H9 (cell line): ENCODE results near the gene SRBD1. TPM values are rescaled to one million over a fixed set of nuclear protein-coding genes. Genes with fewer than 3 reads are reported as not detected.

Experiments
- DNase-seq: peaks from one replicate; pipeline ENCODE4 v3.0.0-alpha.2; 2017
- H2AFZ ChIP-seq: one replicate; pipeline ENCODE4 v1.6.1; 2013; ENCODE audit warnings: mild to moderate bottlenecking, low read length, control low read depth, moderate library complexity
- H2AK5ac ChIP-seq: 2 replicates; pipeline ENCODE4 v1.6.1; 2013; ENCODE audit warnings: low read length, control low read depth, mixed read lengths; ENCODE audit not compliant: insufficient read length
- H2BK120ac ChIP-seq: one replicate; pipeline ENCODE4 v1.6.1; 2013; ENCODE audit warnings: low read depth, mild to moderate bottlenecking, low read length, control low read depth, inconsistent platforms; ENCODE audit not compliant: poor library complexity, severe bottlenecking
- H2BK12ac ChIP-seq: 2 replicates; pipeline ENCODE4 v1.6.1; 2013; ENCODE audit warnings: low read length, control low read depth, mixed read lengths, low read depth; ENCODE audit not compliant: insufficient read length
- H2BK15ac ChIP-seq: 2 replicates; pipeline ENCODE4 v1.6.1; 2013; ENCODE audit warnings: low read depth, low read length, control low read depth
- H2BK20ac ChIP-seq: one replicate; pipeline ENCODE4 v1.6.1; 2013; ENCODE audit warnings: low read depth, mild to moderate bottlenecking, low read length, control low read depth, inconsistent platforms; ENCODE audit not compliant: poor library complexity, severe bottlenecking
- H2BK5ac ChIP-seq: 2 replicates; pipeline ENCODE4 v1.6.1; 2013; ENCODE audit warnings: low read length, control low read depth, mixed read lengths; ENCODE audit not compliant: insufficient read length
- H3K14ac ChIP-seq: 2 replicates; pipeline ENCODE4 v1.6.1; 2013; ENCODE audit warnings: low read length, control low read depth; ENCODE audit not compliant: insufficient read depth
- H3K18ac ChIP-seq: 2 replicates; pipeline ENCODE4 v1.6.1; 2013; ENCODE audit warnings: low read depth, mild to moderate bottlenecking, mixed read lengths, low read length, control low read depth; ENCODE audit not compliant: insufficient read length
- H3K23ac ChIP-seq: 2 replicates; pipeline ENCODE4 v1.6.1; 2013; ENCODE audit warnings: low read length, control low read depth, mixed read lengths, low read depth; ENCODE audit not compliant: insufficient read length
- H3K23me2 ChIP-seq: 2 replicates; pipeline ENCODE4 v1.6.1; 2013; ENCODE audit warnings: low read depth, mild to moderate bottlenecking, mixed read lengths, low read length, control low read depth; ENCODE audit not compliant: insufficient read length, poor library complexity, severe bottlenecking
- H3K27ac ChIP-seq: 2 replicates; pipeline ENCODE4 v1.5.1; 2013; ENCODE audit warnings: low read length, control low read depth, mixed read lengths, low read depth; ENCODE audit not compliant: insufficient read length
- H3K27me3 ChIP-seq: 2 replicates; pipeline ENCODE4 v1.6.1; 2013; ENCODE audit warnings: low read length, control low read depth, inconsistent platforms; ENCODE audit not compliant: insufficient read depth
- H3K4ac ChIP-seq: 2 replicates; pipeline ENCODE4 v1.6.1; 2013; ENCODE audit warnings: low read depth, mild to moderate bottlenecking, control low read depth, inconsistent platforms, low read length, moderate library complexity
- H3K4me1 ChIP-seq: 2 replicates; pipeline ENCODE4 v1.6.1; 2013; ENCODE audit warnings: low read length, control low read depth, inconsistent platforms; ENCODE audit not compliant: insufficient read depth
- H3K4me2 ChIP-seq: 2 replicates; pipeline ENCODE4 v1.6.1; 2013; ENCODE audit warnings: low read length, control low read depth, mixed read lengths; ENCODE audit not compliant: insufficient read length, insufficient read depth
- H3K56ac ChIP-seq: 2 replicates; pipeline ENCODE4 v1.6.1; 2013; ENCODE audit warnings: low read depth, mild to moderate bottlenecking, mixed read lengths, low read length, control low read depth; ENCODE audit not compliant: insufficient read length
- H3K79me1 ChIP-seq: 2 replicates; pipeline ENCODE4 v1.6.1; 2013; ENCODE audit warnings: low read depth, mild to moderate bottlenecking, moderate library complexity, low read length, control low read depth, inconsistent platforms; ENCODE audit not compliant: insufficient read depth, poor library complexity, severe bottlenecking
- H3K79me2 ChIP-seq: 2 replicates; pipeline ENCODE4 v1.6.1; 2013; ENCODE audit warnings: low read length, control low read depth, inconsistent platforms; ENCODE audit not compliant: insufficient read depth
- H3K9ac ChIP-seq: 2 replicates; pipeline ENCODE4 v1.6.1; 2013; ENCODE audit warnings: low read length, control low read depth, mixed read lengths; ENCODE audit not compliant: insufficient read length; ENCODE audit errors: extremely low read depth
- H3K9me3 ChIP-seq: one replicate; pipeline ENCODE4 v1.6.1; 2013; ENCODE audit warnings: low read depth, low read length, inconsistent platforms; ENCODE audit not compliant: control insufficient read depth
- H3T11ph ChIP-seq: one replicate; pipeline ENCODE4 v1.6.1; 2013; ENCODE audit warnings: mild to moderate bottlenecking, low read length, control low read depth, inconsistent platforms
- H4K20me1 ChIP-seq: one replicate; pipeline ENCODE4 v1.6.1; 2013; ENCODE audit not compliant: control insufficient read depth, insufficient read length, insufficient read depth
- H4K5ac ChIP-seq: 2 replicates; pipeline ENCODE4 v1.6.1; 2013; ENCODE audit warnings: low read depth, mild to moderate bottlenecking, mixed read lengths, low read length, control low read depth; ENCODE audit not compliant: insufficient read length
- H4K8ac ChIP-seq: replicated peaks from 2 replicates; pipeline ENCODE4 v1.6.1; 2013; ENCODE audit warnings: low read length, control low read depth, mixed read lengths, low read depth; ENCODE audit not compliant: insufficient read length
- H4K91ac ChIP-seq: 2 replicates; pipeline ENCODE4 v1.6.1; 2013; ENCODE audit warnings: low read depth, mild to moderate bottlenecking, moderate library complexity, mixed read lengths, low read length, control low read depth; ENCODE audit not compliant: insufficient read length
- H3K27ac Mint-ChIP-seq, 3 experiments: 2 replicates in 2 of 3; 3 replicates in 1 of 3; pipeline ENCODE4 v1.8.0; 2020 to 2021; ENCODE audit warnings: mixed read lengths in 3 of 3, mild to moderate bottlenecking in 1 of 3, moderate library complexity in 1 of 3
- H3K27me3 Mint-ChIP-seq: 2 replicates; pipeline ENCODE4 v1.8.0; 2021; ENCODE audit warnings: low read depth, mild to moderate bottlenecking, moderate library complexity, mixed read lengths
- H3K36me3 Mint-ChIP-seq, 3 experiments: 2 replicates in 2 of 3; 3 replicates in 1 of 3; pipeline ENCODE4 v1.8.0; 2020 to 2021; ENCODE audit warnings: low read depth in 3 of 3, mixed read lengths in 3 of 3; ENCODE audit not compliant: insufficient read depth in 1 of 3
- H3K4me1 Mint-ChIP-seq, 2 experiments: 2 replicates each; pipeline ENCODE4 v1.8.0; 2020; ENCODE audit warnings: mixed read lengths in 2 of 2
- H3K4me3 Mint-ChIP-seq, 2 experiments: 2 replicates in 1 of 2; 3 replicates in 1 of 2; pipeline ENCODE4 v1.8.0; 2020 to 2021; ENCODE audit warnings: mild to moderate bottlenecking in 2 of 2, mixed read lengths in 2 of 2, moderate library complexity in 1 of 2
- H3K9me3 Mint-ChIP-seq, 2 experiments: 2 replicates in 1 of 2; 3 replicates in 1 of 2; pipeline ENCODE4 v1.8.0; 2020; ENCODE audit warnings: mild to moderate bottlenecking in 2 of 2, mixed read lengths in 2 of 2, moderate library complexity in 1 of 2
- WGBS: extraction: QIAGEN DNeasy Blood & Tissue Kit; methylation state at CpG from one replicate; pipeline ENCODE4 v1.1.7; 2013; ENCODE audit warnings: missing lambda C conversion rate, low lambda C conversion rate, mixed read lengths; ENCODE audit not compliant: insufficient read length; ENCODE audit errors: extremely low coverage; 5-methylcytosine and 5-hydroxymethylcytosine counted together
- total RNA-seq: library from RNA; stranded (reverse); gene quantifications from 2 replicates; pipeline ENCODE4 v1.2.1, GENCODE V29; 2021
- TF ChIP-seq, protein P1 (sequence below): fragments of 200-600 bp; sonication (generic); conservative IDR thresholded peaks from 3 replicates; pipeline ENCODE4 v1.8.0; 2021; ENCODE audit warnings: antibody characterized with exemption, mild to moderate bottlenecking

SRBD1 gene
- total RNA-seq, 1 experiment from 2014 or later = 18.3 TPM

DNA sequence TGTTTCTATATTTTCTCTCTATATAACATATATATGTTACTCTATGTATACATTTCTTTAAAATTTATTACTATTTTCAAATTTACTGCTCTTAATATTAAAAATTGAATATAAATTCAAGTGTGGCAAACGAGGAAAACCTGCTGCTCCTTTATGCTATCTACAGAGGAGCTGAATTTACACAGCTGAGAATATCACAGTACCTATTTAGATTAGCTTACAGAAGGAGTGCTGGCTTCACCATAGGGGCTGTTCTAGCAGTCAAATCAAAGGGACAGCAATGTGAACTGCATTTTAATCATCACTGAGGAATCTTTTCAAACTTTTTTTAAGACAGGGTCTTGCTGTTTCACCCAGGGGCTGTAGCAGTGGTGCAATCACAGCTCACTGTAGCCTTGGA is 213.8 kb downstream of the SRBD1 start:
- Histone ChIP-seq H4K20me1 (no peaks in the 10 kb centered on the region), H4K5ac (no peak overlapping the region), H2BK120ac (no peak overlapping the region), H3K9me3 (no peaks in the 10 kb centered on the region), H2AFZ (no peak overlapping the region), H3T11ph (no peak overlapping the region), H2AK5ac (no peak overlapping the region), H4K8ac (no peak overlapping the region), H2BK5ac (no peak overlapping the region), H4K91ac (no peak overlapping the region), H3K4ac (no peak overlapping the region), H3K27ac (no peak overlapping the region), H3K18ac (no peak overlapping the region), H2BK12ac (no peak overlapping the region), H3K79me2 (no peaks in the 10 kb centered on the region), H2BK20ac (no peak overlapping the region), H3K4me1 (peaks cover 8% of the 10 kb centered on the region; the same call in 1 of the 2 replicates), H3K23me2 (no peaks in the 10 kb centered on the region), H3K23ac (no peak overlapping the region), H3K79me1 (no peaks in the 10 kb centered on the region), H3K4me2 (no peak overlapping the region), H2BK15ac (no peak overlapping the region), H3K9ac (no peak overlapping the region), H3K27me3 (no peaks in the 10 kb centered on the region), H3K14ac (no peak overlapping the region), H3K56ac (no peak overlapping the region)
- peaks cover 0 to 4% (median 3%) of the 10 kb centered on the region in 3 experiments; a peak in 5 of 7 replicates for H3K36me3 Mint-ChIP-seq
- no peaks in the 10 kb centered on the region for H3K27me3 Mint-ChIP-seq
- no peak overlapping the region for H3K4me3 Mint-ChIP-seq
- no CpG with 5 or more reads among the region's 1 CpG for WGBS
- TF ChIP-seq, protein P1, sequence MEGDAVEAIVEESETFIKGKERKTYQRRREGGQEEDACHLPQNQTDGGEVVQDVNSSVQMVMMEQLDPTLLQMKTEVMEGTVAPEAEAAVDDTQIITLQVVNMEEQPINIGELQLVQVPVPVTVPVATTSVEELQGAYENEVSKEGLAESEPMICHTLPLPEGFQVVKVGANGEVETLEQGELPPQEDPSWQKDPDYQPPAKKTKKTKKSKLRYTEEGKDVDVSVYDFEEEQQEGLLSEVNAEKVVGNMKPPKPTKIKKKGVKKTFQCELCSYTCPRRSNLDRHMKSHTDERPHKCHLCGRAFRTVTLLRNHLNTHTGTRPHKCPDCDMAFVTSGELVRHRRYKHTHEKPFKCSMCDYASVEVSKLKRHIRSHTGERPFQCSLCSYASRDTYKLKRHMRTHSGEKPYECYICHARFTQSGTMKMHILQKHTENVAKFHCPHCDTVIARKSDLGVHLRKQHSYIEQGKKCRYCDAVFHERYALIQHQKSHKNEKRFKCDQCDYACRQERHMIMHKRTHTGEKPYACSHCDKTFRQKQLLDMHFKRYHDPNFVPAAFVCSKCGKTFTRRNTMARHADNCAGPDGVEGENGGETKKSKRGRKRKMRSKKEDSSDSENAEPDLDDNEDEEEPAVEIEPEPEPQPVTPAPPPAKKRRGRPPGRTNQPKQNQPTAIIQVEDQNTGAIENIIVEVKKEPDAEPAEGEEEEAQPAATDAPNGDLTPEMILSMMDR = no peak
- H3K9me3 Mint-ChIP-seq = no peaks in the 10 kb centered on the region
- no peak overlapping the region for H3K27ac Mint-ChIP-seq
- no peak for DNase-seq
- H3K4me1 Mint-ChIP-seq = peaks cover 34 to 38% of the 10 kb centered on the region in 2 experiments
